ENCODE results near the gene RSPO3. TPM values are rescaled to one million over a fixed set of nuclear protein-coding genes. Genes with fewer than 3 reads are reported as not detected.

Gene RSPO3
- polyA plus RNA-seq, 4 donors, result 18.9 to 299 (median 39.4) TPM

DNA sequence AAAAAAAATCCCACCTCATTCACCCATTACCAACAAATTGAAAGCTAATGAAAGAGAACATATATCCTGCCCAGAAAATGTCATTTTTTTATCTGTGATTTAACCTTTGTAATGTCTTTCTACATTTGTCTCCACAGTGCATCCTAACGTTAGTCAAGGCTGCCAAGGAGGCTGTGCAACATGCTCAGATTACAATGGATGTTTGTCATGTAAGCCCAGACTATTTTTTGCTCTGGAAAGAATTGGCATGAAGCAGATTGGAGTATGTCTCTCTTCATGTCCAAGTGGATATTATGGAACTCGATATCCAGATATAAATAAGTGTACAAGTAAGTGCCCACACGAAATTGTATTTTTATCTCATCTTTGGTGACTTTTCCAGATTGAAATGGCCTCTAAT lies 30.0 kb downstream of the RSPO3 start:
- DNase-seq (ENCODE audit: low read depth in 4 of 4, low spot score in 3 of 4), result no peak

- DNase-seq (ENCODE audit: low read depth in 4 of 4, low spot score in 3 of 4), result no peak
Measured at GRCh38 chr6:127154509-127154908, 36.0 kb downstream of the RSPO3 start.

DNA sequence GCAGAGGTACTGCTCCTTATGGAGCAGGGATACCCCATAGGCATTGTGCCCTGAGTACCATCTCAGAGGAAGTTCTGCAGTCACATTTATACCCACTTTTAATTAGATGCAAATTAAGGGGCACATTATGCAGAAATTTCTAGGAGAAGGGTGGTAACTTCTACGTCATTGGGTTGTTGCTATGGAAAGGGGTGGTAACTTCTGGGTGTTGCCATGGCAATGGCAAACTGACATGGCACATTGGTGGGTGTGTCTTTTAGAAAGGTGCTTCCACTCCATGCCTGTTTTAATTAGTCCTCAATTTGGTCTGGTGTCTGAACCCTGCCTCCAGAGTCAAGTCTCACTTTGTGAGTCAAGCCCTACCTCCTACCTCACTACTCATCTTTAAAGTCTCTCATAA lies 42.0 kb downstream of the RSPO3 start:
- no peak for DNase-seq (ENCODE audit: low read depth in 4 of 4, low spot score in 3 of 4)

- DNase-seq (ENCODE audit: low read depth in 4 of 4, low spot score in 3 of 4), result no peak
Measured at GRCh38 chr6:127162836-127163235, 44.4 kb downstream of the RSPO3 start.

- no peak for DNase-seq (ENCODE audit: low read depth in 4 of 4, low spot score in 3 of 4)
Measured at GRCh38 chr6:127164036-127164435, 45.6 kb downstream of the RSPO3 start.

- DNase-seq (ENCODE audit: low read depth in 4 of 4, low spot score in 3 of 4), result no peak
Measured at GRCh38 chr6:127164565-127164964, 46.1 kb downstream of the RSPO3 start.

GRCh38 chr6:127173156-127173940 lies 54.9 kb downstream of the RSPO3 start:
- no peak for DNase-seq (ENCODE audit: low read depth in 4 of 4, low spot score in 3 of 4)

DNA sequence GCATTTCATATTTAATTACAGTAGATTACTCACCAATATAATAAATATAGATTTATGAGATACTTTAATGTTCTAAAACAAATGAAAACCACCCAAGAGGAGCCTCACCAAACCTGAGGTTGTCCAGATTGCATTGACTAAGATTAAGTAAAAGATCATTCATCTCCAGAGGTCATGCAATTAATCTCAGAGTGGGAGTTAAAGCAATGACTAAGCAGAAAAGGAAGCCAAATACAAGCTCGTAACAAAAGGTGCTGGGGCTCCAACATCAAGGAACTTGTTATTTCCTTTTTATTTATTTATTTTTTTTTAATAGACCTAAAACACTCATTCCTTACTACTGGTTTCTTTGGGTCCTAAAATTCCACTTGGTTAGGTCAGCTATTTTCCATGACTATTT lies 57.7 kb downstream of the RSPO3 start:
- peak in 1 of 4 donors; percentile 6 for DNase-seq (ENCODE audit: low read depth in 4 of 4, low spot score in 3 of 4)

GRCh38 chr6:127177030-127177922 lies 58.8 kb downstream of the RSPO3 start:
- DNase-seq (ENCODE audit: low read depth in 4 of 4, low spot score in 3 of 4), result no peak

DNA sequence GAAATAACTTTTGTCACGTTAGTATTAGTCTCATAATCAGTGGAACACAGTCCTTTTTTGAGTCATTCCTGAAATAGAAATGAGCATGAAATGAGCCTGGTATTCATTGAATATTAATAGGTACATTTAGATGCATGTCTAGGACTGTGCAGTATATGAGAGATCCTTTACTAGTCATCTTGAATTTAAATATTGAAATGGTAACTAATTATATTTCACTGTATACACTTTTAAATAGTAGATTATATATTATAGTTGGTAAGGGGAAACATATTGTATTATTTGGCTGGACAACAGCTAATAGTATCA lies 59.4 kb downstream of the RSPO3 start:
- no peak for DNase-seq (ENCODE audit: low read depth in 4 of 4, low spot score in 3 of 4)

- DNase-seq (ENCODE audit: low read depth in 4 of 4, low spot score in 3 of 4), result no peak
Measured at GRCh38 chr6:127178746-127179145, 60.3 kb downstream of the RSPO3 start.

- no peak for DNase-seq (ENCODE audit: low read depth in 4 of 4, low spot score in 3 of 4)
Measured at GRCh38 chr6:127180426-127180825, 62.0 kb downstream of the RSPO3 start.

DNA sequence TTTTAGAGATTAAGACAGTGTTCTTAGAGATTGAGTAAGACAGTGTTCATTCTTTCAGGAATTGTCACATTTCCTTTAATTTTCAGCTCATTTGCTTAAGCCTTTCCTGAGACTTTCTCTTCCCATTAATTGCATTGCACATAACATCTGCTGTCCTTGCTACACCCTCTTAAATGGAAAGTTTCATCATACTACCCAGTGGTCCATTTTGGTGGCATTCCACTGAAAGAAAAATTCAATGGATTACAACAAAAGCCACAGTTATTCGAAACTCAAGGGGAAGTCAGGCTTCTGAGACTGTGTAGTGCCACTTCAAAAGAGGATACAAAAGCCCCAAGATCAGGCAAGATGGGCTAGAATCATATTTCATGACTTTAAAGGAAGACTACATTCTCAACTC lies 64.0 kb downstream of the RSPO3 start:
- no peak for DNase-seq (ENCODE audit: low read depth in 4 of 4, low spot score in 3 of 4)

DNA sequence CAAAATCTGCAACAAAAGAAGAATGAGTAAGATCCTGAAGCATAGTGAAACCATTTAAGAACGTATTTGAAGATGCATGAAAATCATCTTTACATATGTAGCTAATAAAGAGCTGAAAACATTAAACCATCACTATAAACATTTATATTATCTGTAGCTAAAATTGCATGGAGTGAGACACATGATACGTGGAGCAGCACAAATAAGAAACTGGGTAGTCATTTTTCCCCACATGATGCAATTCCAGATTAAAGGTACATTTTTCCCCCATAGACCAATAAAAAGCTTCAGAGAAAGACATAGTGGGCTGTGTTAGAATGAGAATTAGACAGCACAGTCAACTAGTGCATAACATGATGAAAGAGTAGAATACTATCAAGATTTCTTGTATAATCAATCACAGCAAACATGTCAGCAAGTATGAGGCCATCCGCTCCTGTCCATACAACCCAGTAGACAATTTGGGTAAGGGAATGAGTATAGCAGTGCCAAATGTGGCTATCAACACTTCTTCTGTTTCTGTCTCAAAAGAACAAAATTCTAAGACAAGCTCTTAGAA lies 67.0 kb downstream of the RSPO3 start:
- DNase-seq (ENCODE audit: low read depth in 4 of 4, low spot score in 3 of 4), result no peak

- DNase-seq (ENCODE audit: low read depth in 4 of 4, low spot score in 3 of 4), result no peak
Measured at GRCh38 chr6:127186889-127187288, 68.4 kb downstream of the RSPO3 start.

GRCh38 chr6:127188744-127189143 lies 70.3 kb downstream of the RSPO3 start:
- no peak for DNase-seq (ENCODE audit: low read depth in 4 of 4, low spot score in 3 of 4)

- DNase-seq (ENCODE audit: low read depth in 4 of 4, low spot score in 3 of 4), result no peak
Measured at GRCh38 chr6:127190552-127190951, 72.1 kb downstream of the RSPO3 start.

GRCh38 chr6:127191716-127192115 lies 73.2 kb downstream of the RSPO3 start:
- no peak for DNase-seq (ENCODE audit: low read depth in 4 of 4, low spot score in 3 of 4)

DNA sequence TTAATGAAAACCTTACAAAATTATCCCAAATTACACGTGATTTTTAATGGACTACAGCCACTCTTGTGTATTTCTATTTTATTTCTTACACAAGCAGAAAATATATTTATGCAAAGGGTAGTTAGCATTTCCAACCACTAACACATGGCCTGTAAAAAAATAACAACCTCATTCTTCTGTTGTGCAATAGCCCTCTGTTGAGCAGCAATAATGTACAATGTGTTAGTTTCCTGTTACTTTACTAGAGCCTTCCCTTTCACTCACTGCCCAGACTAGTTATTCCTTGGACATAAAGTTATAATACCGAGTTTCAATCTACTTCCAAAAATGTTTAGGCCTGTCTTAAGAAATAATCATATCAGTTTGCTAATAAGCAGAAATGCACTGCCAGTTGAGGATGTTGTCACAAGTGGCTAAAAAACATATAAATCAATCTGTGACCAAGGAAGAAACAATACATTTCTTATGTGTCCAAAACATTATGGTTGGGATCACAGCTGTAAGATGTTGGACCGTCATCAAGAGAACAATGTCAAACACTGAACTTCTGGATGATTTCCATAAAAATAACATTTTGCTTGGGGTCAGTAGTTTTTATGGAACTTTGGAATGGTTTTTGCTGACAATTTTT lies 74.6 kb downstream of the RSPO3 start:
- no peak for DNase-seq (ENCODE audit: low read depth in 4 of 4, low spot score in 3 of 4)

DNA sequence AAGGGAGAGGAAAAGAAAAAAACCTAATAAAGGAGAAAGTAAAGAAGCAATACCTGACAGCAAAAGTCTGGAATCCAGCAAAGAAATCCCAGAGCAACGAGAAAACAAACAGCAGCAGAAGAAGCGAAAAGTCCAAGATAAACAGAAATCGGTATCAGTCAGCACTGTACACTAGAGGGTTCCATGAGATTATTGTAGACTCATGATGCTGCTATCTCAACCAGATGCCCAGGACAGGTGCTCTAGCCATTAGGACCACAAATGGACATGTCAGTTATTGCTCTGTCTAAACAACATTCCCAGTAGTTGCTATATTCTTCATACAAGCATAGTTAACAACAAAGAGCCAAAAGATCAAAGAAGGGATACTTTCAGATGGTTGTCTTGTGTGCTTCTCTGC lies 77.4 kb downstream of the RSPO3 start:
- DNase-seq (ENCODE audit: low read depth in 4 of 4, low spot score in 3 of 4), result no peak

- no peak for DNase-seq (ENCODE audit: low read depth in 4 of 4, low spot score in 3 of 4)
Measured at GRCh38 chr6:127198549-127198948, 80.1 kb downstream of the RSPO3 start.

Measured in left renal pelvis (tissue), 4 donors.